ENCODE measurements around the gene PFN2. TPM values are rescaled to one million over a fixed set of nuclear protein-coding genes. Genes with fewer than 3 reads are reported as not detected.
A peak's percentile ranks its signal among the peaks of the same experiment; 100 is the strongest.

PFN2 gene
- total and polyA plus RNA-seq, 3 experiments from 2014 or later, result 2.7 to 5.3 (median 3.4) TPM

- Mint-ChIP-seq H3K36me3 (peaks cover 0 to 5% (median 0%) of the 10 kb centered on the region in 3 donors), H3K4me3 (no peak overlapping the region), H3K27ac (peak overlapping the region in 1 of 8 donors; percentile 9), H3K9me3 (peaks cover 0 to 1% (median 0%) of the 10 kb centered on the region in 5 donors), H3K4me1 (peaks cover 7 to 12% (median 12%) of the 10 kb centered on the region in 3 donors), H3K27me3 (peaks cover 9 to 39% of the 10 kb centered on the region in 2 donors)
- Histone ChIP-seq H3K27ac (ENCODE audit: low read depth, low read length) (no peak overlapping the region), H3K4me3 (ENCODE audit: low read length) (no peak overlapping the region), H3K36me3 (ENCODE audit: insufficient read depth, low read length) (no peaks in the 10 kb centered on the region), H3K4me1 (ENCODE audit: insufficient read depth, low read length) (no peaks in the 10 kb centered on the region), H3K27me3 (ENCODE audit: insufficient read depth, low read length, poor library complexity, severe bottlenecking) (peaks cover 3% of the 10 kb centered on the region), H3K9me3 (ENCODE audit: low read length) (no peaks in the 10 kb centered on the region)
- POLR2A ChIA-PET, result no interaction called here
- CTCF ChIA-PET, result interaction anchor here (1.5 kb wide), 1 partner anchor 8 kb away, joined by 3 read pairs; no protein-coding TSS in a partner anchor
- DNase-seq, result no peak
Measured at GRCh38 chr3:149975919-149976318, 5.2 kb upstream of the PFN2 start.

DNA sequence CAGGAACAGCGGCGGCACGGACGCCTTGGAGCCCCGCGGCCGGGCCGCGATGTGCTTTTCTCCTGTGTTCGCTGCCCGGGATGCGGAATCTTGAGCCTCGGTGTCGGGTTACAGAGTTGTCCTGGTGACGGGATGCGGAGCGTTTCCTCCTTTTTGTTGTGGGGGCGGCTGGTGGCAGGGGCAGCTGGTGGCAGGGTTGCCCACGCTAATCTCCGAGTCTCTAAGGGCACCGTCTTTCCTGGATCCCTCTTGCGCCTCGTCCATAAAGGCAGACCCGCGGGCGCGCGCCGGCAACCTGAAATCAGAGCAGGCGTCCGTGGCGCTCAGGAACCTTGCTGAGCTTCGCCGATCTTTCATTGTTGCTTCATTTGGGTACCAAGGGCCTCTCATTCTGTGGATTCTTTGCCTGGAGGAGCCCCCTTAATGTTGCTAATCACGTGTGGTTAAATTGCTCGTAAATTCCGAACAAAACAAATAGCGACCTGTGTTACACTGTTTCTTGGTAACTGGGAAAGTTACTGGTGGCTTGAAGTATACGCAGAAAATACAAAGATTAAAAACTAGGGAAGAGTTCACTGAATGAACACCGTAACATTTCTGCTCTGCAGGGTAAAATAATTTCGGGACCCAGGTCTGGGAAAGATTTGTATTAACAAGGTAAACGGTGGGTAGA, 844 bp upstream of the PFN2 start:
- no peak overlapping the region for H3K27ac ChIP-seq (ENCODE audit: low read depth, low read length)
- Mint-ChIP-seq H3K9me3 (peaks cover 0 to 1% (median 0%) of the 10 kb centered on the region in 5 donors), H3K27me3 (peaks cover 15 to 34% of the 10 kb centered on the region in 2 donors), H3K4me3 (peak overlapping the region; percentile 89 to 97 (median 95)), H3K27ac (peak overlapping the region; percentile 53 to 91 (median 86)), H3K36me3 (peaks cover 0 to 10% (median 0%) of the 10 kb centered on the region in 3 donors), H3K4me1 (peaks cover 14 to 27% (median 23%) of the 10 kb centered on the region in 3 donors)
- H3K27me3 ChIP-seq (ENCODE audit: insufficient read depth, low read length, poor library complexity, severe bottlenecking), result peaks cover 3% of the 10 kb centered on the region
- peak in 3 of 5 donors; percentile 6 to 44 (median 9) for DNase-seq
- CTCF ChIA-PET, result interaction anchor here (1.1 to 2.2 kb wide), 3 partner anchors 10 to 248 kb away, joined by 3 to 7 read pairs (median 4); no protein-coding TSS in a partner anchor
- POLR2A ChIA-PET, result interaction anchor here (1.7 kb wide), 1 partner anchor 437 kb away, joined by 4 read pairs; the partner anchor contains the start of gene TSC22D2
- H3K4me1 ChIP-seq (ENCODE audit: insufficient read depth, low read length), result peaks cover 10% of the 10 kb centered on the region
- H3K4me3 ChIP-seq (ENCODE audit: low read length), result peak overlapping the region; percentile 57
- H3K9me3 ChIP-seq (ENCODE audit: low read length), result no peaks in the 10 kb centered on the region
- no peaks in the 10 kb centered on the region for H3K36me3 ChIP-seq (ENCODE audit: insufficient read depth, low read length)

DNA sequence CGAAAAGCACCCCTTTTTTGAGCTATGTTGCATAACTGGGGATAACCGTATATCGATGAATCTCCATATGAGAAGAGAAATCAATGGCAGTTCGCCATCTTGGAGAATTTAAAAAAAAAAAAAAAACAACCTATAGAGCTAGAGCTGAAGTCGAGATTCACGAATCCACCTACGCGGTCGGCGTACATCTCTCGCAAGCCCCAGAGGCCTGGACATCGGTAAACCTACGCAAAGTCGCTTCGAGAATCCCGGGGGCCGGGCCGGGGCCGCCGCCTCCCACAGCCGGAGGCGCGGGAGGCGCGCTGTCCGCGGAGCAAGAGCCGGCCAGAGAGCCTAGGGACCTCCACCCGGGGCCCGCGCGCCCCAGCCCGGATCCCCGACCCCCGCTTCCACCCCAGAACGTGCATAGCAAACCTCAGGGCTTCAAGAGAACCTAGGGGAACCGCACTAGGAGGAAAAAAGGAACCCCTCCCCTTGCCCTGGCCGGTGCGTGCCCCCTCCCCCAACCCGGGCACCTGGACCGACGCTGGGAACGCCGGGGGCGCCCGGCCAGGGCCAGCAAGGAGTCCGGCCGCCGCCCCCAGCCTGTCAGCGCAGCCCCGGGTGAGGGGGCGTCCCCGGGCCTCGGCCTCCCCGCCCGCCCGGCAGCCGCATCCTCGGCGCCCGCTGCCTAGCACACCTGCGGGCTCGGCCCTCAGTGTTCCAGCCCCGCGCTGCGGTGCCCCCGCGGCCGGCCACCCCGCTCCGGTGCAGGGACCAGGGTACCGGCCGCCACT, 567 bp downstream of the PFN2 start:
- ChIA-PET POLR2A (interaction anchor here (0.5 to 1.7 kb wide), 2 partner anchors 438 to 439 kb away, joined by 3 to 4 read pairs; partner anchors contain the start of gene TSC22D2), CTCF (interaction anchor here (0.6 to 2.2 kb wide), 6 partner anchors 11 to 250 kb away, joined by 3 to 7 read pairs (median 4); no protein-coding TSS in a partner anchor)
- Mint-ChIP-seq H3K36me3 (peaks cover 0 to 12% (median 0%) of the 10 kb centered on the region in 3 donors), H3K27ac (peak overlapping the region in 7 of 8 donors; percentile 33 to 80 (median 74)), H3K9me3 (peaks cover 0 to 1% (median 0%) of the 10 kb centered on the region in 5 donors), H3K27me3 (peaks cover 15 to 24% of the 10 kb centered on the region in 2 donors), H3K4me1 (peaks cover 14 to 27% (median 23%) of the 10 kb centered on the region in 3 donors), H3K4me3 (peak overlapping the region; percentile 87 to 96 (median 92))
- peak; percentile 43 to 86 (median 71) for DNase-seq
- Histone ChIP-seq H3K4me3 (ENCODE audit: low read length) (peak overlapping the region; percentile 58), H3K4me1 (ENCODE audit: insufficient read depth, low read length) (peaks cover 10% of the 10 kb centered on the region), H3K27ac (ENCODE audit: low read depth, low read length) (no peak overlapping the region), H3K27me3 (ENCODE audit: insufficient read depth, low read length, poor library complexity, severe bottlenecking) (peaks cover 3% of the 10 kb centered on the region), H3K9me3 (ENCODE audit: low read length) (no peaks in the 10 kb centered on the region), H3K36me3 (ENCODE audit: insufficient read depth, low read length) (no peaks in the 10 kb centered on the region)

- ChIA-PET POLR2A (interaction anchor here (0.5 kb wide), 1 partner anchor 439 kb away, joined by 3 read pairs; the partner anchor contains the start of gene TSC22D2), CTCF (interaction anchor here (0.6 to 1.0 kb wide), 4 partner anchors 11 to 251 kb away, joined by 3 to 5 read pairs (median 4); no protein-coding TSS in a partner anchor)
Measured at GRCh38 chr3:149969110-149969939, 1.4 kb downstream of the PFN2 start.

DNA sequence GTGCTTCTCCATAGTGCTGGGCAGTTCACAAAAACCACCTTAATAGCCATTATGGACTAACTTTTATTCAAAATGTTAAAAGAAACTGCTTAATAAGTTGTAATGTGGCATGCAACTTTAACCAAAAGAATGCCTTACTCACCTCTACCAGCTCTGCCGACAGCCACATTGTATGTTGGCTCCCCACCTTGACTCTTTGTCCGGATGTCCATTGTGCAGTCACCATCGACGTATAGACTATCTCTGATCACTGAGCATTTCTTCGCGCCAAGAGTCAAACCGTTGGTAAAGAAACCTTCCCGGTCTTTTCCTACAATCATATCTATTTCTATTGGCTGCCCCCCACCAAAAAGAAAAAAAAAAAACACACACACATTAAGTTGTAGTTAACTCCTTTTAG, 2.5 kb downstream of the PFN2 start:
- no peak overlapping the region for H3K27ac ChIP-seq (ENCODE audit: low read depth, low read length)
- ChIA-PET CTCF (interaction anchor here (1.2 kb wide), 1 partner anchor 15 kb away, joined by 3 read pairs; no protein-coding TSS in a partner anchor), POLR2A (no interaction called here)
- no peaks in the 10 kb centered on the region for H3K27me3 ChIP-seq (ENCODE audit: insufficient read depth, low read length, poor library complexity, severe bottlenecking)
- Mint-ChIP-seq H3K27ac (no peak overlapping the region), H3K27me3 (peaks cover 8 to 13% of the 10 kb centered on the region in 2 donors), H3K4me1 (peaks cover 14 to 27% (median 23%) of the 10 kb centered on the region in 3 donors), H3K4me3 (peak overlapping the region in 1 of 7 donors; percentile 18), H3K9me3 (no peaks in the 10 kb centered on the region), H3K36me3 (peaks cover 0 to 13% (median 0%) of the 10 kb centered on the region in 3 donors)
- H3K9me3 ChIP-seq (ENCODE audit: low read length), result no peaks in the 10 kb centered on the region
- H3K4me3 ChIP-seq (ENCODE audit: low read length), result no peak overlapping the region
- no peak for DNase-seq
- H3K4me1 ChIP-seq (ENCODE audit: insufficient read depth, low read length), result peaks cover 10% of the 10 kb centered on the region
- no peaks in the 10 kb centered on the region for H3K36me3 ChIP-seq (ENCODE audit: insufficient read depth, low read length)

More at GRCh38 chr3:149969110-149969939, 1.4 kb downstream of the PFN2 start:
- H3K27me3 Mint-ChIP-seq, result peaks cover 14 to 21% of the 10 kb centered on the region in 2 donors
- DNase-seq, result no peak
- Histone ChIP-seq H3K27ac (ENCODE audit: low read depth, low read length) (no peak overlapping the region), H3K4me1 (ENCODE audit: insufficient read depth, low read length) (peaks cover 10% of the 10 kb centered on the region), H3K27me3 (ENCODE audit: insufficient read depth, low read length, poor library complexity, severe bottlenecking) (peaks cover under 1% of the 10 kb centered on the region), H3K36me3 (ENCODE audit: insufficient read depth, low read length) (no peaks in the 10 kb centered on the region), H3K4me3 (ENCODE audit: low read length) (peak overlapping the region; percentile 58), H3K9me3 (ENCODE audit: low read length) (no peaks in the 10 kb centered on the region)
- H3K4me3 Mint-ChIP-seq, result peak overlapping the region; percentile 86 to 96 (median 89)
- no peaks in the 10 kb centered on the region for H3K9me3 Mint-ChIP-seq
- peaks cover 0 to 12% (median 0%) of the 10 kb centered on the region in 3 donors for H3K36me3 Mint-ChIP-seq
- peaks cover 14 to 27% (median 23%) of the 10 kb centered on the region in 3 donors for H3K4me1 Mint-ChIP-seq
- peak overlapping the region in 6 of 8 donors; percentile 33 to 80 (median 72) for H3K27ac Mint-ChIP-seq

GRCh38 chr3:149967086-149967685, 3.5 kb downstream of the PFN2 start:
- H3K9me3 ChIP-seq (ENCODE audit: low read length), result no peaks in the 10 kb centered on the region
- H3K4me3 ChIP-seq (ENCODE audit: low read length), result no peak overlapping the region
- peaks cover 7 to 9% of the 10 kb centered on the region in 2 donors for H3K27me3 Mint-ChIP-seq
- H3K36me3 Mint-ChIP-seq, result peaks cover 0 to 13% (median 0%) of the 10 kb centered on the region in 3 donors
- H3K36me3 ChIP-seq (ENCODE audit: insufficient read depth, low read length), result no peaks in the 10 kb centered on the region
- no peak overlapping the region for H3K27ac ChIP-seq (ENCODE audit: low read depth, low read length)
- no peaks in the 10 kb centered on the region for H3K9me3 Mint-ChIP-seq
- peaks cover 14 to 24% (median 20%) of the 10 kb centered on the region in 3 donors for H3K4me1 Mint-ChIP-seq
- peak overlapping the region in 1 of 7 donors; percentile 71 for H3K4me3 Mint-ChIP-seq
- CTCF ChIA-PET, result interaction anchor here (0.9 to 2.5 kb wide), 8 partner anchors 9 to 253 kb away, joined by 3 to 17 read pairs (median 3); no protein-coding TSS in a partner anchor
- H3K27me3 ChIP-seq (ENCODE audit: insufficient read depth, low read length, poor library complexity, severe bottlenecking), result no peaks in the 10 kb centered on the region
- no peak overlapping the region for H3K27ac Mint-ChIP-seq
- POLR2A ChIA-PET, result no interaction called here
- DNase-seq, result peak in 2 of 5 donors; percentile 36 to 45
- peaks cover 10% of the 10 kb centered on the region for H3K4me1 ChIP-seq (ENCODE audit: insufficient read depth, low read length)
